Left lobe of liver (tissue), 2 donors: ENCODE measurements around the gene MYDGF. TPM values are rescaled to one million over a fixed set of nuclear protein-coding genes. Genes with fewer than 3 reads are reported as not detected.
A peak's percentile ranks its signal among the peaks of the same experiment; 100 is the strongest.

Experiments used
- ATAC-seq: fragments of 200-7000 bp; cut with Tn5 transposase; one replicate; pipeline ENCODE4 v1.9.1; 2020; ENCODE audit warnings: mild to moderate bottlenecking, moderate library complexity
- DNase-seq: peaks from one replicate; pipeline ENCODE4 v3.0.0-alpha.2; 2020; ENCODE audit warnings: low spot score
- total RNA-seq: library from RNA; stranded (reverse); gene quantifications from one replicate; pipeline ENCODE4 v1.2.1, GENCODE V29; 2021
- donor health status: DM: no; HTN: no; CAD: no; lungs with moderate emphysema.
- donor health status: DM: no; HTN: yes; CAD: no.

Gene MYDGF
- total RNA-seq, 1 donor from 2014 or later, result 85.4 TPM

- DNase-seq, result no peak
- ATAC-seq, result no peak
These were observed 20.6 kb downstream of the MYDGF start for GRCh38 chr19:4649392-4650047.

- DNase-seq, result no peak
- ATAC-seq, result peak; percentile 55
These were observed 22.2 kb downstream of the MYDGF start for GRCh38 chr19:4647676-4648644.

GRCh38 chr19:4645718-4646117, 24.4 kb downstream of the MYDGF start:
- DNase-seq, result no peak
- ATAC-seq, result no peak

DNA sequence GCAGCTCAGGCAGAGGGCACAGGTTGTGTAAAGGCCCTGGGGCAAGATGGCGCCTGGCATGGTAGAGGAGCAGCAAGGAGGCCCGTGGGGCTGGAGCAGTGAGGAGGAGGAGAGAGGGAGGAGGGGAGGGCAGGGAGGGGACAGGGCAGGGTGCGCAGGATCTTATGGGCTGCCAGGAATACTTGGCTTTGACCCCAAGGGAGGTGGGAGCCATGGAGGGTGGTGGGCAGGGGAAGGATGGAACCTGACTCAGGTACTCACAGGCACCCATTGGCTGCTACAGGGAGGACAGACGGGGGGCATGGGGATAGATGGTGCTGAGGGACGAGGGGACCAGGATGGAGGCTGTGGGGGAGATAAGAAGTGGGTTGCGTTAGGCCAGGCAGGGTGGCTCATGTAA, 27.5 kb downstream of the MYDGF start:
- DNase-seq (no peak), ATAC-seq (no peak)

DNA sequence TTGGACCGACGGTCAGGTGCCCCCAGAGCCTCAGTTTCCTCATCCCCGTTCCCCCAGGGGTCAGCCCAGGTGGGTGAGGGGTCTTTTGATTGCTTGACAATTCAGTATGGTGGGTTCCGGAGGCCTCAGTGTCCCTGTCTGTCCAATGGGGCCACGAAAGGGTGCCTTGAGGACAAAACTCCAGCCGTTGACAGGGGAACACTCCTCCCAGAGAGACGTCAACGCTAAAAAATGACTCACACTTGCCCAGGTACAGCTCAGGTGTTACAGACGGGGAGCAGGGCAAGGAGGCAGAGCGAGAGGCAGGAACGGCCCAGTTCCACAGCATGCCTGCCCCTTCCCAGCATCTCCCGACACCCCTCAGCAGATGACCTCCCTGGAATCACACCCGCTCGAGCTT, 29.0 kb downstream of the MYDGF start:
- no peak for DNase-seq

DNA sequence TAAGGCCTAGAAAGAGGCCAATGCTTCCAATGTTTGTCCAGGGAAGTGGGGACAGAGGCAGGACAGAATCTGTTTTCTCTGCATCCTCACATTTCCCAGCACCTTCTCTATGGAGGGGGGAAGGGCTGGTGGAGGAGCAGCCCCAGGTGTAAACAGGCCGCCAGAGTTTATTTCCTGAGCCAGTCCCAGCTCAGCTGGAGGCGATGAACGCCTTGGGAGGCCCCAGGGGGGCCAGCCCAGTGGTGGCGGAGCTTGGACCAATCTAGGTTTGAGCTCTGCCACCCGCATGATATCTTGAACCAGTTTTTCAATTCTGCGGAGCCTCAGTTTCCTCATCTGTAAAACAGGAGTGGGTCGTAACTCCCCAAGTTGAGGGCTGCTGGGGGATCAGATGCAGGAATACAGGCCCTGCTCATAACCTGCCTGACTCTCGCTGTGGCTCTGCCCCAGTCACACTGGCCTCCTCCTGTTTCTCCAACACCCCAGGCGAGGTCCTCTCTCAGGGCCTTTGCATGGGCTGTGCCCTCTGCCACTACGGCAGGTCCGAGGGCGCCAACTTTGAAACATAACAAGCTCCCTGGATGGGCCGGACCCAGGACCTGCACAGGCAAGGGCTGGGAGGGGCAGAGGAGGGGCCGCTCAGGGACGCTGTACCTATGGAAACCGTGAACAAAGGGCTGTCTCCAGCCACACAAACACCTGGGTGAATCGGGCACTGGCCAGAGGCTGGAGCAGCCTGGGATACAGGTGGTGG, 29.7 kb downstream of the MYDGF start:
- DNase-seq (no peak), ATAC-seq (peak; percentile 19)

More for the DNA sequence above, 29.0 kb downstream of the MYDGF start:
- no peak for ATAC-seq

- peak; percentile 62 for ATAC-seq
- DNase-seq, result peak; percentile 78
These were observed 30.5 kb downstream of the MYDGF start for GRCh38 chr19:4639531-4640246.

- peak; percentile 97 for DNase-seq
- ATAC-seq, result peak; percentile 89
These were observed 31.2 kb downstream of the MYDGF start, which contains the start of gene TNFAIP8L1 for GRCh38 chr19:4638828-4639530. TNFAIP8L1 (plus strand) TSS chr19:4639516; CDS start chr19:4651870, 12,354 bp downstream.

DNA sequence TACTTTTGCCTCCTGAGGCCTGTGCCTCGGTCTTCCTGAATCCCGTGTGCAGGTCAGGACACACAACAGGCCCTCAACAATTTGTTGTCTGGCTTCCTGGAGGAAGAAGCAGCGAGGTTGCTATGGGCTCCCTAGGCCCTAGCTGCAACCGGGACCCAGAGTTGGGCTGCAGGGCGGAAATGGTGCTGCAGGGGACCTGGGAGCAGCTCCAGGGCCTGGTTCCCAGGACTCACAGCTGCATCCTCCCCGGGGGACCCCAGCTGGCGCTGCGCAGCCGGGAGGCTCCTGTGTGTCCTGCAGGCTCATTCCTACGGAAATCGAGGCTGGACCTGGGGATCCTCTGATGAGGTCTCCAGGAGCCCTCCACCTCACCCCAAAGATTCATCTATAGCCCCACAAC, 31.8 kb downstream of the MYDGF start:
- ATAC-seq, result no peak
- no peak for DNase-seq

GRCh38 chr19:4636761-4637160, 33.4 kb downstream of the MYDGF start:
- ATAC-seq (no peak), DNase-seq (no peak)

GRCh38 chr19:4636151-4636717, 33.9 kb downstream of the MYDGF start:
- peak; percentile 69 for DNase-seq
- ATAC-seq, result peak; percentile 42

DNA sequence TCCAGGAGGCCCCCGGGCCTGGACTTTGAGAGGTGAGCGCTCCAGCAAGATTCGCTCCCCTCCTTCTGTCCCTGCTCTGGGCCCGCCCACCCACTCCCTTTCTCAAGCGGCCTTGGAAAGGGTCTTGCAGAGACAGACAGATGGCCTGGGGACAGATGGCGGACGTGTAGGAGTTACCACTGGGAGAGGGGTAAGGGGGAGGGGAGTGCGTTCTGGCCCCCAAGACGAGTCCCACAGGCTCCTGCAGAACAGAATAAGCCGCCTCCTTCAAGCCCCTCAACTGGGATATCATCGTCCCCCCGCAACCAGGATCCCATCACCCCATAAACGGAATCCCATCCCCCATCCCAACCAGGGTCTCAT, 34.4 kb downstream of the MYDGF start:
- no peak for DNase-seq

DNA sequence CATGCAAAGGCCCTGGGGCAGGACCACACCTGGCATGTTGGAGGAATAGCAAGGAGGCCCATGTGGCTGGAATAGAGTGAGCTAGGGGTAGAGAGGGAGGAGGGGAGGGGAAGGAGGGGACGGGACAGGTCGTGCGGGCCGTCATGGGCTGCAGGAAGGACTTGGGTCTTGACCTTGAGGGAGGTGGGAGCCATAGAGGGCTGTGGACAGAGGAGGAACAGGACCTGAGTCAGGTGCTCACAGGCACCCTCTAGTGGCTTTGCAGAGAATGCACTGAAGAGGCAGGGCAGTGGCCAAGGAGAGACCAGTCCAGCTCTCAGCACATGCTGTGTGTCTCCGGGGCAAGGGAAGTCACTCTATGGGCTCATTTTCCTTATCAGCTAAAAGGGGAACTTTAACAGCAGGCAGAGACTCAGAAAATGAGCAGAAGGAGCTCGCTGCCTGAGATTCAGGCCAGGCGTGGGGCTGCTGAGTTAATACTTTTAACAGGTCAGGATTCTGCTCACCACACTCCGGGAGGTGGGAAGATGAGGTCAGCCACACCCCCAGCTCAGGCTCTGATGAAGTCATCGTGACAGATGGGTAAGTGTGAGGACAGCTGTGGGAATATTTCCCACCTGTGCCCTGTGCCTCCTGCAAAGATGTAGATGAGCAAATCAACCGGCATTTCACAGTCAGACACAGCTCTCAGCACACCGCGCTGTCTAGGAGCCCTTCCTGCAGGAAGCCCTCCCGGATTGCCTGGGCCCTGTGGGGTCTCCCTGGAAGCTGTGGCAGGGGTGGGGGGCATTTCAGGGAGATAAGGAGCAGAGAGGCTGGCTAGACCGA, 36.8 kb downstream of the MYDGF start:
- ATAC-seq (peak; percentile 87), DNase-seq (peak; percentile 69)

More for the DNA sequence above, 34.4 kb downstream of the MYDGF start:
- no peak for ATAC-seq

DNA sequence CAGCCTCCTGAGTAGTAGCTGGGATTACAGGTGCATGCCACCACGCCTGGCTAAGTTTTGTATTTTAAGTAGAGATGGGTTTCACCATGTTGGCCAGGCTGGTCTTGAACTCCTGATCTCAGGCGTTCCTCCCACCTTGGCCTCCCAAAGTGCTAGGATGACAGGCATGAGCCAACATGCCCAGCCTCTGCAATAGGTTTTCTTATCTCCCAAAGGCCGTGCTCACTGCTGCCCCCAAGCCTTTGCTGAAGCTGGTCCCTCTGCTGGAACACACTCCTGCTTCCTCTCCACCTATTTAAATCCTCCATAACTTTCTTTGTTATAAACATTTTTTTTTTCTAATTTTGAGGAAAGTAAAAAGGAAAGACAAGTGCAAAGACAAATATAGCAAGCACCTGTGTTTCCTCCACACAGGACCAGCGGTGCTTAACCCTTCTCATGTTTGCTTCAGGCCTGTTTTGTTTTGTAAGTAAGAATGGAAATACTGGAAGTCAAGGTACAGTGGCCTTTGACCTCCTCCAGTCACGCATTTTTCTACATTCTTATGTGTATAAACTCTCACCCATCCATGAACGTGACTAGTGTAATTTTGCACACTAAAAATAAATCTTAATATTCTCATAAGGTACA, 45.3 kb downstream of the MYDGF start:
- ATAC-seq (peak; percentile 74), DNase-seq (no peak)

GRCh38 chr19:4624301-4624700, 45.8 kb downstream of the MYDGF start:
- no peak for ATAC-seq

GRCh38 chr19:4622695-4623421, 47.3 kb downstream of the MYDGF start:
- ATAC-seq (no peak), DNase-seq (no peak)

More at GRCh38 chr19:4624301-4624700, 45.8 kb downstream of the MYDGF start:
- no peak for DNase-seq

GRCh38 chr19:4620675-4621074, 49.5 kb downstream of the MYDGF start:
- DNase-seq (no peak), ATAC-seq (no peak)
